Fibroblast of upper back skin (primary cell): Measurements from ENCODE around the gene PCDHA9.
A peak's percentile ranks its signal among the peaks of the same experiment; 100 is the strongest.
"Not testable (repeated sequence)": the region's sequence is repeated elsewhere in the genome, so short reads cannot be mapped to it uniquely, and the experiment has no call there.

Experiments
- DNase-seq: peaks from one replicate; pipeline ENCODE4 v3.0.0-alpha.2; 2013

Gene PCDHA9, protein sequence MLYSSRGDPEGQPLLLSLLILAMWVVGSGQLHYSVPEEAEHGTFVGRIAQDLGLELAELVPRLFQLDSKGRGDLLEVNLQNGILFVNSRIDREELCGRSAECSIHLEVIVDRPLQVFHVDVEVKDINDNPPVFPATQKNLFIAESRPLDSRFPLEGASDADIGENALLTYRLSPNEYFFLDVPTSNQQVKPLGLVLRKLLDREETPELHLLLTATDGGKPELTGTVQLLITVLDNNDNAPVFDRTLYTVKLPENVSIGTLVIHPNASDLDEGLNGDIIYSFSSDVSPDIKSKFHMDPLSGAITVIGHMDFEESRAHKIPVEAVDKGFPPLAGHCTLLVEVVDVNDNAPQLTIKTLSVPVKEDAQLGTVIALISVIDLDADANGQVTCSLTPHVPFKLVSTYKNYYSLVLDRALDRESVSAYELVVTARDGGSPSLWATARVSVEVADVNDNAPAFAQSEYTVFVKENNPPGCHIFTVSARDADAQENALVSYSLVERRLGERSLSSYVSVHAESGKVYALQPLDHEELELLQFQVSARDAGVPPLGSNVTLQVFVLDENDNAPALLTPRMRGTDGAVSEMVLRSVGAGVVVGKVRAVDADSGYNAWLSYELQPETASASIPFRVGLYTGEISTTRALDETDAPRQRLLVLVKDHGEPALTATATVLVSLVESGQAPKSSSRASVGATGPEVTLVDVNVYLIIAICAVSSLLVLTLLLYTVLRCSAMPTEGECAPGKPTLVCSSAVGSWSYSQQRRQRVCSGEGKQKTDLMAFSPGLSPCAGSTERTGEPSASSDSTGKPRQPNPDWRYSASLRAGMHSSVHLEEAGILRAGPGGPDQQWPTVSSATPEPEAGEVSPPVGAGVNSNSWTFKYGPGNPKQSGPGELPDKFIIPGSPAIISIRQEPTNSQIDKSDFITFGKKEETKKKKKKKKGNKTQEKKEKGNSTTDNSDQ

GRCh38 chr5:140848139-140849102, at the start of gene PCDHA9:
Gene PCDHA9 (plus strand): TSS chr5:140848382. CDS start chr5:140848496, 114 bp downstream.
- DNase-seq = not testable (repeated sequence)

- DNase-seq = peak; percentile 2
These were observed 47.2 kb upstream of the PCDHA9 start, which contains the start of gene PCDHA3 for GRCh38 chr5:140800816-140801493. Gene PCDHA3 (plus strand): TSS chr5:140801057.

DNA sequence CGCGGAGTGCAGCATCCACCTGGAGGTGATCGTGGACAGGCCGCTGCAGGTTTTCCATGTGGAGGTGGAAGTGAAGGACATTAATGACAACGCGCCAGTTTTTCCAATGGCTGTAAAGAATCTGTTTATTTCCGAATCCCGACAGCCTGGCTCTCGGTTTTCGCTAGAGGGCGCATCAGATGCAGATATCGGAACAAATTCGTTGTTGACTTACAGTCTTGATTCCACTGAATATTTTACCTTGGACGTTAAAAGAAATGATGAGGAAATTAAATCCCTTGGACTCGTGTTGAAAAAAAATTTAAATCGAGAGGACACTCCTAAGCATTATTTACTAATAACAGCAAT, 46.7 kb upstream of the PCDHA9 start:
- no peak for DNase-seq

- not testable (repeated sequence) for DNase-seq
These were observed 45.8 kb upstream of the PCDHA9 start for GRCh38 chr5:140802381-140802780.

DNA sequence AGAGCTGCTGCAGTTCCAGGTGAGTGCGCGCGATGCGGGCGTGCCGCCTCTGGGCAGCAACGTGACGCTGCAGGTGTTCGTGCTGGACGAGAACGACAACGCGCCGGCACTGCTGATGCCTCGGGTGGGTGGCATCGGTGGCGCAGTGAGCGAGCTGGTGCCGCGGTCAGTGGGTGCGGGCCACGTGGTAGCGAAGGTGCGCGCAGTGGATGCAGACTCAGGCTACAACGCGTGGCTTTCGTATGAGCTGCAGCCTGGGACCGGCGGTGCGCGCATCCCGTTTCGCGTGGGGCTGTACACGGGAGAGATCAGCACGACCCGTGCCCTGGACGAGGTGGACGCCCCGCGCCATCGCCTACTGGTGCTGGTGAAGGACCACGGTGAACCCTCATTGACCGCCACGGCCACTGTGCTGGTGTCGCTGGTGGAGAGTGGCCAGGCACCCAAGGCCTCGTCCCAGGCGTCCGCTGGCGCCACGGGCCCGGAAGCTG, 45.4 kb upstream of the PCDHA9 start:
- no peak for DNase-seq

GRCh38 chr5:140806834-140807775, 41.1 kb upstream of the PCDHA9 start, which contains the start of gene PCDHA4:
Gene PCDHA4 (plus strand): TSS chr5:140807068.
- DNase-seq = no peak

GRCh38 chr5:140808241-140808888, 39.8 kb upstream of the PCDHA9 start:
- not testable (repeated sequence) for DNase-seq

DNA sequence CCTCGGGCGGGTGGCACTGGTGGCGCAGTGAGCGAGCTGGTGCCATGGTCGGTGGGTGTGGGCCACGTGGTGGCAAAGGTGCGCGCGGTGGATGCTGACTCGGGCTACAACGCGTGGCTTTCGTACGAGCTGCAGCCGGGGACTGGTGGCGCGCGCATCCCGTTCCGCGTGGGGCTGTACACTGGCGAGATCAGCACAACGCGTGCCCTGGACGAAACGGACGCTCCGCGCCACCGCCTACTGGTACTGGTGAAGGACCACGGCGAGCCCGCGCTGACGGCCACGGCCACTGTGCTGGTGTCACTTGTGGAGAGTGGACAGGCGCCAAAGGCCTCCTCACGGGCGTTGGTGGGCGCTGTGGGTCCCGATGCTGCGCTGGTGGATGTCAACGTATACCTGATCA, 39.3 kb upstream of the PCDHA9 start:
- DNase-seq = no peak

DNA sequence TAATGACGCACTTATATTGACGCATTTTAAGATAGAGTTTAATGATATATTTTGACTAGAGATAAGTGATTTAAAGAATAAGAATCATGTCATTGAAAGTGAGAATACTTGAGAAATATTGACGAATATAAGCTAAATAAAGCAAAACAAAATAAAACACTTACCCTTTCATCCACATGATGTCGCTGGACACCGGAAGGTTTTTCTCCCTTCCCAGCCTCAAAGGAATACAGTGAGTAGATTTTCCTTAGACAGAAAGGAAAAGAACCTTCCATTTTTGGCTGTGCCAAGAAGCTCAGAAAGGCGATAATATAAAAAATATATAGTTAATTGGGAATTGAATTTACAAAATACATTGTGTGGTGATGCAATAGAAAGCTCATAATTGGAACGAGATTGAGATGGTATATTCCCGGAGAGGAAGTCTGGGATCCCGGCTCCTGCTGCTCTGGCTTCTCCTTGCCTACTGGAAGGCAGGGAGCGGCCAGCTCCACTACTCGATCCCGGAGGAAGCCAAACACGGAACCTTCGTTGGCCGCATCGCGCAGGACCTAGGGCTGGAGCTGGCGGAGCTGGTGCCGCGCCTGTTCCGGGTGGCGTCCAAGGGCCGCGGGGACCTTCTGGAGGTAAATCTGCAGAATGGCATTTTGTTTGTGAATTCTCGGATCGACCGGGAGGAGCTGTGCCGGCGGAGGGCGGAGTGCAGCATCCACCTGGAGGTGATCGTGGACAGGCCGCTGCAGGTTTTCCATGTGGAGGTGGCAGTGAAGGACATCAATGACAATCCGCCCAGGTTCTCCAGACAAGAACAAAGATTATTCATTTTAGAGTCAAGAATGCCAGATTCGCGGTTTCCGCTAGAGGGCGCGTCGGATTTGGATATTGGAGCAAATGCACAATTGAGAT, 26.6 kb upstream of the PCDHA9 start, which contains the start of gene PCDHA5:
TSS of gene PCDHA5 (plus strand) at position 239 of the 906 bp plus-strand sequence.
- no peak for DNase-seq

DNA sequence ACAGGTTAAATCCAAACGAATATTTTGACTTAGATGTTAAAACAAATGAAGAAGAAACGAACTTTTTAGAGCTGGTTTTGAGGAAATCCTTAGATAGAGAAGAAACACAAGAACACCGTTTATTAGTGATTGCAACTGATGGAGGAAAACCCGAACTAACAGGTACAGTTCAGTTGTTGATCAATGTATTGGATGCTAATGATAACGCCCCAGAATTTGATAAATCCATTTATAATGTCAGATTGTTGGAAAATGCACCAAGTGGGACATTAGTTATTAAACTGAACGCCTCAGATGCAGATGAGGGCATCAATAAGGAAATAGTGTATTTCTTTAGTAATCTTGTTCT, 25.9 kb upstream of the PCDHA9 start:
- no peak for DNase-seq

- not testable (repeated sequence) for DNase-seq
These were observed 25.2 kb upstream of the PCDHA9 start for GRCh38 chr5:140822969-140823368.

DNA sequence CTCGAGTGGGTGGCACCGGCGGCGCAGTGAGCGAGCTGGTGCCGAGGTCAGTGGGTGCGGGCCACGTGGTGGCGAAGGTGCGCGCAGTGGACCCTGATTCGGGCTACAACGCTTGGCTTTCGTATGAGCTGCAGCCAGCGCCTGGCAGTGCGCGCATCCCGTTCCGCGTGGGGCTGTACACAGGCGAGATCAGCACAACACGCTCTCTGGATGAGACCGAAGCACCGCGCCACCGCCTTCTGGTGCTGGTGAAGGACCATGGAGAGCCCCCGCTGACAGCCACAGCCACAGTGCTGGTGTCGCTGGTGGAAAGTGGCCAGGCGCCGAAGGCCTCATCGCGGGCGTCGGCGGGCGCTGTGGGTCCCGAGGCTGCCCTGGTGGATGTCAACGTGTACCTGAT, 24.7 kb upstream of the PCDHA9 start:
- no peak for DNase-seq

- DNase-seq = no peak
These were observed 20.3 kb upstream of the PCDHA9 start, which contains the start of gene PCDHA6 for GRCh38 chr5:140827704-140828361. Gene PCDHA6 (plus strand): TSS chr5:140827960. CDS start chr5:140828092, 132 bp downstream.

- no peak for DNase-seq
These were observed 19.8 kb upstream of the PCDHA9 start for GRCh38 chr5:140828362-140828737.

GRCh38 chr5:140829511-140830501, 18.4 kb upstream of the PCDHA9 start:
- not testable (repeated sequence) for DNase-seq

- DNase-seq = peak; percentile 21
These were observed 14.2 kb upstream of the PCDHA9 start, which contains the start of gene PCDHA7 for GRCh38 chr5:140833993-140834392. Gene PCDHA7 (plus strand): TSS chr5:140834269. CDS start chr5:140834384, 115 bp downstream.
